GM18511 (cell line): Measurements from ENCODE around the gene GALNT17.
"Not testable (repeated sequence)": the region's sequence is repeated elsewhere in the genome, so short reads cannot be mapped to it uniquely, and the experiment has no call there.

ENCODE experiments used
- ATAC-seq: cut with Tn5 transposase; IDR thresholded peaks from one replicate; pipeline ENCODE4 v1.9.1; 2021; ENCODE audit warnings: mild to moderate bottlenecking, moderate library complexity; ENCODE audit not compliant: unreplicated experiment

The GALNT17 gene

DNA sequence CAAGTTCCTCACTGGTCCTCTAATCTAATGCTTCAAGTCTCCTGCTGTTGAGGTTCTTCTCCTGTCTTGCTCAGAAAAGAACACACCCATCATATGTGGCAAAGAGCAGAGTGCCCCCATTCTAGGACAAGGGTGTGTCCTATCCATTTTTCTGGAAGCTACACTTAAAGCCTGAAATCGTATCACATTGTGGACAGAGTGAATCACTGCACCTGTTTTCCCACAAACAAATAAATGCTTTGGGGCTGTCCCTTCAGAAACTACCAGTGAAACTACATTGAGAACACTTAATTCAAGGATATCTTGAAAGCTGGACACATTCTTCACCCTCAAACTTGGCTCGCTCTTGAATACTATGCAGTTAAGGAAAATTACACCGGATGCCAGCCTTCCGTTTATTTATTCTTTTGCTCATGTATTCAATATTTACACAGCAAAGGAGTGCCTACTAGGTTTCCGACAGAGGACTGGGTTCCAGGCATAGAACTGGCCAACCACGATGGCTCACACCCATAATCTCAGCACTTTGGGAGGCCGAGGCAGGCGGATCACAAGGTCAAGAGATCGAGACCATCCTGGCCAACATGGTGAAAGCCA is 473.0 kb downstream of the GALNT17 start:
- ATAC-seq, result no peak

DNA sequence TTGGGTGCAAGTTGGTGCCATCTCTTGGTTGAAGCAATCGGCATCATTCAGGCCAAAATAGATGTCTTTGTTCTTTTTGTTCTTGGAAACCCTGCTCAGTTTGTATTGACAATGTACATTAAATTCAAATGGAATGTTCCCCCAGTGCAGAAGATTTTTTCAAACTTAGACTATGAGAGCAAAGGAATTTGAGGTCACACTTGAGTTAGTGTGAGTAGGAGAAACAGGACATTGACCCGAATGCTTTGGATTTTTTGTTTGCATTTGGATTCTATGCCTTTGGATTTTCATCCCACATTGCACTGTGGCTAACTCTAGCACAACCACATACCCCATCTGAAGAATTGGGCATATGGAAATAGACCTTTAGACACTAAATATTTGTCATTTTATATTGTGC is 480.0 kb downstream of the GALNT17 start:
- no peak for ATAC-seq

DNA sequence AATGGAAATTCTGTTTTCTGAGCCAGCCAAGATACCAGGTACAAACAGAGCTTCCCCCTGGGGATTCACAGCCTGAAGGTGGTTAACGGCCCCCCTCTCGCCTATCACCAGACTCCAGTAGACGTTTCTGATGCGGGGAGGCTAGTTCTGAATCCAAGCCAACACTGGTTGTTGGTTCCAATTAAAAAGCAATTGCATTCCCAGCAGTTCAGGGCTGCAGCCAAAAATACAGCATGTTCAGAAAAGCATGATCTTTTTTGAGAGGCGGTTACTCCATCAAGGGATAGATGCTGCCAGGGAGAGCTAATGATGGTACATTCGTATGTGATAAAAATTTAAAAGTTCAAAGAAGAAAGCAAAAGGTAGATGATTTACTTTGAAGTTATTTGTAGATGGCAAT is 481.0 kb downstream of the GALNT17 start:
- no peak for ATAC-seq

DNA sequence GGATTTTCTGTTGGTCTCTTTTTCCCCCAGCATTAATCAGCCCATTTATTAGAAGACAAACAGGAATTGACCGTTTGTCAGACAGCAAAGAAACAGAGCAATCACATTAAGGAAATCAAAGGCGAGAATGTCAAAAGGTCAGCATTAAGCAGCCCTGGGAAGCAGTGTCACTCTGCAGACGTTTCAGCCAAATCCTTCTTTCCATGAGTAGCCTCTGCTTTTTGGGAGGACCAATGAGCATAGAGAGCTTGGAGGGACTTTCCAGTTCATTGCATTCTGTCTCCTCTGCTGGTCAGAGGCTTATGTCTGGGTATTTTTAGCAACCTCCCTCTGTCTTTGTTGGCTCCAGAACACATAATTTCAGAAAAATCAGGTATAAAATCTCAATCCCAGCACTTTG is 481.4 kb downstream of the GALNT17 start:
- no peak for ATAC-seq

DNA sequence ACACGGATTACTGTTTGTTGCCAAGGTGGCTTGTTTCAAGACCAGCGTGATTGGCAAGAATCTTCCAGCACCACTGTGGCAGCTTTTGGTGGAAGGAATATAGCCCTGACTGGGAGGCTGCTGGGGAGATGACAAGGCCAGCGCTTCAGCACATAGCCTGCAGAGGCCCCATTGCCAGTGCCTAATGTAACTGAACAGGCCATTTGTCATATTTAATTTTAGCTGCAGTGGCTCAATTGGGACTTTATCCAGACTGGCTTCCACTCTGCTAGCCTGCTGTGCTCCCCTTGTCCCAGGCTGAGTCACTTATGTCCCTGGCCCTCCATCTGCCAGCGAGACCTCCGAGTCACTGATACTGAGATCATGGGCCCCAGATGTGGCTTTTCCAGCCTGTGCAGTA is 483.1 kb downstream of the GALNT17 start:
- no peak for ATAC-seq

DNA sequence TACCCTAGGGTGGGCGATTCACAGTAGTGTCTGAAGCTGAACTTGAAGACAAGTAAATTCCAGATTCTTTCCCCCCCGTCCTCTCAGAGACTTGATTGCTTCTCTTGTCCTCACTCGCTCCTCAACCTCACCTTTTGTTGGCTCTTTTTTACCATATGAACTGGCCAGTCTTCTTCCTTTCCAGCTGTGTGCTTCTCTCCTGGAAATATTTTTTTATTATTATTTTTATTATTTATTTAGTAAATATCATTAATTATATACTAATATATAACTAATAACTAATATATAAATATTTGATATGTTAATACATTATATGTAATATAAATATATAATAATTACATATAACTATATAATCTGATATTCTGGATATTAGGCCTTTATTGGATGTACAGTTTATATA is 484.3 kb downstream of the GALNT17 start:
- no peak for ATAC-seq

DNA sequence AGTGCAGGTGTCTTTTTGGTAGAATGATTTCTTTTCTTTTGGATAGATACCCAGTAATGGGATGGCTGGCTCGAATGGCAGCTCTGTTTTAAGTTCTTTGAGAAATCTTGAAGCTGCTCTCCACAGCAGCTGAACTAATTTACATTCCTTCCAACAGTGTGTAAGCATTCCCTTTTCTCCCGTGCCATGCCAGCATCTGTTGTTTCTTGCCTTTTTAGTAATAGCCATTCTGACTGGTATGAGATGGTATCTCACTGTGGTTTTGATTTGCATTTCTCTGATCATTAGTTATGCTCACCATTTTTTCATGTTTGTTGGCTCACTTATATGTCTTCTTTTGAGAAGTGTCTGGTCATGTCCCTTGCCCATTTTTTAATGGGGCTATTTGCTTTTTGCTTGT is 486.3 kb downstream of the GALNT17 start:
- ATAC-seq, result no peak

DNA sequence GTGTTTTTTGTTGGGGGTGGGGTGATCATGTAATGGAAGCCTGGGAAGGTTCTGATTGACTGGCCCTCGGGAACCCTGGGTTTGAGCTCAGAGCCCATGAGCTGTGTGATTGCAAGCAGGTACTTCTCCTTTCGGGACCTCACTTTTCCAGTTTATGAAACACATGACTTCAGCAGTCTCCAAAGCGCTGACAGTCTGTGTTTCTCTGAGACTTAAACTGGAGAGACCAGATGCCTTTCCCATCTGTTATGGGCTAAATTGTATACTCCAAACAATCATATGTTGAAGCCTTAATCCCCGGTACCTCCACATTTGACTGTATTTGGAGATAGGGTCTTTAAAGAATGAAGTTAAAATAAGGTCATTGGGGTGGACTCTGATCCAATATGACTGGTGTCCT is 493.6 kb downstream of the GALNT17 start:
- ATAC-seq, result no peak

DNA sequence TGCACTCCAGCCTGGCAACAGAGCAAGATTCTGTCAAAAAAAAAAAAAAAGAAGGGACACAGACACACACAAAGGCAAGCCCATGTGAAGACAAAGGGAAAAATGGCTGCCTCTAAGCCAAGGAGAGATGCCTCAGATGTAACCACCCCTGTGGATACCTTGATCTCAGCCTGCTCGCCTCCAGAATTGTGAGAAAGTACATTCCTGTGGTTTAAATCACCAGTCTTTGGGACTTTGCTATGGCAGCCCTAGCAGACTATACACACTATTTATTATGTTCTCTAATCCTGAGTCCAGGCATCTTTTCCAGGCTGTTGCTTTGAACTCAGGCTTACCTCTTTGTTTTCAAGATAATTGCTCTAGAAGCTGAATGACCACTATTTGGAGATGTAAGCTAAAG is 494.3 kb downstream of the GALNT17 start:
- ATAC-seq, result no peak

DNA sequence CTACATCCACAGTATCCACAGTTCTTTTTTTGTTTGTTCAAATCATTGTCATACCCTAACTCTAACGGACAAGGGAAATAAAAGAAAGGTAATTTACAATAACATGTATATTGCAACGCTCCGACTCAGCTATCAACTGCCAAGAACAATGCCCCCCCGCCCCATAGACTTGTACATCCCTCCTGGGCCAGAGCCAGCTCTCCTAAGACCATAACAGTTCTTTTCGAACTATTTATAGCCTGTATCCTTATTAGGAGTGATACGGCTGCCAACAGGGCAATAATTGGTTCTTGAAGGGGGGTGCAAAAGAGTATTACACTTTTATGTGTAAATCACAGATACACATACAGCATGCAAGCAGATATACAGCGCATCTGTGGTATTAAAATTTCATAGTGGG is 495.7 kb downstream of the GALNT17 start:
- ATAC-seq, result no peak

DNA sequence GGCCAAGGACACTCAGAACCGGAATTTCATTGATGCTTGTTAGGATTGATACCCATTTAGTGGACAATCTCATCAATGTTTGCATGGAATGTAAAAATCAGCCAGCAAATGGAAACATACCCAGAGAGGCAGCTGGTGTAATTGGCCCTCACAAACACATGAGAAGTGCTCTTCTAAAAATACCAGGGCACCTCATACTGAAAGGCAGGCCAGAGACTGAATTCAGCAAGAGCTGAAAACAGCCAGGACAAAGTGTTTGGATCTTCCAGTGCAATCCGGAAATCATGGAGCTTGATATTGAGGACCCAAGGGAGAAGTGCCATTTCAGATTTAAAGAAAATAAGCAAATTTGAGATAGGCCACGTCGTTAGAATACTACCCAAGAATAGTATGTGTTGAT is 498.6 kb downstream of the GALNT17 start:
- ATAC-seq, result no peak

DNA sequence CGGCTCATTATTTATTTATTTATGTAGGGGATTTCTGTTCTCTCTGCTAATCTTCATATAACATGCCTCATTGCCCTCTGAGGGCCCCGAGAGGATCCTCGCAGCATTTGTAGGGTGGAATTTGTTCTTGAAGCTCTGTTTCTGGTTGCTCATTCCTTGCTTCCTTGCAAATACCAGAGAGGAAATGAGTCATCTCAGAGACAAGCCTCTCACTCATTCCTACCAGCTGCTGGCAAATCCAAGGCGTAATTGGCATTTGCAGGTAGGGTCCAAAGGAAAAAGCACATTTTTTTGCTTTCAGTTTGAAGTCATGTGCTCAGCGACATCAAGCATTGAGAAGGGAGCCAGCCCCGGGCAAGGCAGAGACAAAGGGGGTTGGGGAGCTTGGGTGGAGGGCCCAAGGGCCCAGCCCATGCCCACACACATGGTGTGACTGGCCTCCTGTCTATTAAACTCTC is 501.6 kb downstream of the GALNT17 start:
- ATAC-seq, result no peak

DNA sequence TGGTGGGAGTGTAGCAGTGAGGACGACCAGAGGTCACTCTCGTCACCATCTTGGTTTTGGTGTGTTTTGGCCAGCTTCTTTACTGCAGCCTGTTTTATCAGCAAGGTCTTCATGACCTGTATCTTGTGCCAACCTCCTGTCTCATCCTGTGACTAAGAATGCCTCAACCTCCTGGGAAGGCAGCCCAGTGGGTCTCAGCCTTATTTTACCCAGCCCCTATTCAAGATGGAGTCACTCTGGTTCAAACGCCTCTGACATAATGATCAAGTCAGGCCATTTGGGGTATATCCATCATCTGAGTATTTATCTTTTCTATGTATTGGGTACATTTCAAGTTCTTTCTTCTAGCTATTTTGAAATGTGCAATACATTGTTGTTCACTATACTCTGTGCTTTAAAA is 503.9 kb downstream of the GALNT17 start:
- ATAC-seq, result not testable (repeated sequence)

DNA sequence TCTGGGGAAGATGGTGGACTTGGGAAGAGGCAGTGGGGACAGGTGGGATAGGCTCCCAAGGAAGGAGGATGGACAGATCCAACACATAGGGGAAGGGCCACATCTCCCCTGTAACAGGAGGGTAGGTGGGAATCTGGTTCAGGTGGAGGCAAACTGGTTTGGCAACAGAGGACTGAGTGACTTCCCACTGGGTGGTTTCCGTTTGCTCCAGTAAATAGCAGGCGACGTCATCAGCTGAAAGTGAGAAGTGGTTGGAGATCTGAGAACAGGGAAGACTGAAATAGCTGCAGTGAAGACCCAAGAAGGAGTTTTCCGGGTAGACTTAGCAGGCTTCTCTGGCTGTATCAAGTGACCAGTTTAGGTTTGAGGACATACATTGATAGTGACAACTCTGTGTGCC is 504.4 kb downstream of the GALNT17 start:
- no peak for ATAC-seq

DNA sequence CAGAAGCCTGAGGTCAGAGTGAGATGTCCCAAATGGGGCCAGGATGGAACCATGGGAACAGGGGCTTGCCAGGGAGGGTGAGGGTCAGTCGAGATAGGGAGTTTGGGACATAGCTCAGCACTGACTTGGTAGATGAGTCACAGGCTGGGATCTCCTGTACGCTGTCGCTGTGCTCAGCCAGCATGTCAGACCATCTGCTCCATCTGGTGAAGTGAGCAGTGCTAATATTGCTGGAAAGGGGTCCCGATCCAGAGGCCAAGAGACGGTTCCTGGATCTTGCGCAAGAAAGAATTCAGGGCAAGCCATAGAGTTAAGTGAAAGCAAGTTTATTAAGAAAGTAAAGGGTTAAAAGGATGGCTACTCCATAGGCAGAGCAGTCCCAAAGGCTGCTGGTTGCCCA is 505.6 kb downstream of the GALNT17 start:
- ATAC-seq, result no peak

DNA sequence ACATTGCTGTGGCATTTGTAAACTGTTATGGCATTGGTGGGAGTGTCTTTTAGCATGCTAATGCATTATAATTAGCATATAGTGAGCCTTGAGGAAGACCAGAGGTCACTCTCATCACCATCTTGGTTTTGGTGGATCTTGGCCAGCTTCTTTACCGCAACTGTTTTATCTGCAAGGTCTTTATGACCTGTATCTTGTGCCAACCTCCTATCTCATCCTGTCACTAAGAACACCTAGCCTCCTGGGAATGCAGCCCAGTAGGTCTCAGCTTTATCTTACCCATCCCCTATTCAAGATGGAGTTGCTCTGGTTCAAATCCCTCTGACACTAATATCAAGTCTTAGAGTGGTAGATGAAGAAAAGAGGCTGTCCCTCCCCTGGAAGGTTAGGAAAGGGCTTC is 506.2 kb downstream of the GALNT17 start:
- ATAC-seq, result no peak

DNA sequence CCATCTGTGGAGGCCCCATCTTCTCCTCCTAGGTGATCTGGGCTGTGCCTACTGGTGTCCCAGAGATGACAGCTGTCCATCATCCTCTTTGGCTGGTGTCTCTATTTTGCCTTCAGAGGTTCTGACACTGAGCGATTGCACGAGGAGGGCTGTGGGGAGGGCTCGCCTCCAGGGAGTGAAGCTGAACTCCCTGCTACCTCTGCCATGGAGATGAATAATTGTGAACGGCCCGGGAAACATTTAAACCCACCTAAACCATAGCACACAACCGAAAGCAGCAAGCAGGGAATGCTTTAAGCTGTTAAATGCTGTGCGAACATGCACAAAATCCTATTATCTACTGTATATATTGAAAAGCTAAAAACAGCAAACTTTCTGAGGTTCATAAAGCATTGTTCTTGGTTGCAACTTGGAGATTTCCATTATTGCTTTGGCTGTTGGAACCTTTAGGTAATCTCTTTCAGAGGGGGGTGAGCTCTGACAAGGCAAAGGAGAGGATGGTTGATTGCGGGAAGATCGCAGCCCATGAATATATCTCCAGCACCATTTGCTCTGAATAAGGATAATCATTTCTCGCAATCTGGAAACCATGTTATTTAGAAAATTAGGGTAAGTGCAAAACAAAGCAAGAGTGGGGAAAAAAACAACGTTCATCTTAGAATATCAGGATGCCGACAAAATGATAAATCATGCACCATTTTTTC is 507.6 kb downstream of the GALNT17 start:
- no peak for ATAC-seq

DNA sequence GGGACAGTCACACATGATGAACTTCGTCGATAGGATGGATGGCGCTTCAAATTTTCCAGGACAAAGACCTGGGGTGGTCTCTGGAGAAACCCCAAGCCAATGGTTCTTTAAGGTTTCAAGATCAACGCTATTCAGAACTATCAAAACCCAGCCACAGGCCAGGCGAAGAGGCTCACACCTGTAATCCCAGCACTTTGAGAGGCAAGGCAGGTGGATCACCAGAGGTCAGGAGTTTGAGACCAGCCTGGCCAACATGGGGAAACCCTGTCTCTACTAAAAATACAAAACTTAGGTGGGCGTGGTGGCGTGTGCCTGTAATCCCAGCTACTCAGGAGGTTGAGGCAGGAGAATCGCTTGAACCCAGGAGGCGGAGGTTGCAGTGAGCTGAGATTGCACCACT is 511.1 kb downstream of the GALNT17 start:
- ATAC-seq, result not testable (repeated sequence)

DNA sequence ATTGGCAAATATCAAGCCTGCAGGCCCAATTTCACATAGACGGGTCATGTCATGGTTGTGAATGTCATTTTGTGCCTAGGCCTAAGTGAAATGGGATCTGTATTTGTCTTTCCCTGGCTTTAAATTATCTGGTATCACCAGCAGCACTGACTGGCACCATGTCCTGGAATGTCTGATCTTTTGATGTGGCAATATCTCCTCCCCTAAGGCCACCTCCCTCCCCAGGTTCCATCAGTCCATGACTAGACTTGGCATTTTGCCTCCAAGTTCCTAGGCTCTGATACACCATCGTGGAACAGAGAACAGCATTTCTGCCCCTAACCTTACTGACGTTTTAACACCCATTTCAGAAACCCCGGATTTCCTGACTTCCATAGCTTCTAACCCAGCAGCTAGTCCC is 513.9 kb downstream of the GALNT17 start:
- ATAC-seq, result no peak

DNA sequence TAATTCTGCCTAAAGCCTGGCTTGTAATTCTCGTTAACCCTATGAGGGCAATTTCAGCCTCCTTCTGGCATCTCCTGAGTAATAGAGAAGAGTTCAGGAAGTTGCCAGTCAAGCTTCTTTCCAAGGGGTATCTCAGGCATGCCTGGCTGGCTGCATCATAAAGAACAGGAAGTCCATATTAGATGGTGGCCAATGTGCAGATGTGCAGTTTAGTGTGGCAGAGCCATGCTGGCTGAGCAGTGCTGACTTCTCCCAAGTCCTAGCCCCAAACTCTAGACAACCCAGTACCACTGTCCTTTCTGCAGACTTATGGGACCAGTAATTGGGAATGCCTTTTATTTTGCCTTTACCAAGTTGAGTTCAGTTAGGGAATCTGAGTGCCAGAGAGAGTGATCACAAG is 517.9 kb downstream of the GALNT17 start:
- ATAC-seq, result no peak

DNA sequence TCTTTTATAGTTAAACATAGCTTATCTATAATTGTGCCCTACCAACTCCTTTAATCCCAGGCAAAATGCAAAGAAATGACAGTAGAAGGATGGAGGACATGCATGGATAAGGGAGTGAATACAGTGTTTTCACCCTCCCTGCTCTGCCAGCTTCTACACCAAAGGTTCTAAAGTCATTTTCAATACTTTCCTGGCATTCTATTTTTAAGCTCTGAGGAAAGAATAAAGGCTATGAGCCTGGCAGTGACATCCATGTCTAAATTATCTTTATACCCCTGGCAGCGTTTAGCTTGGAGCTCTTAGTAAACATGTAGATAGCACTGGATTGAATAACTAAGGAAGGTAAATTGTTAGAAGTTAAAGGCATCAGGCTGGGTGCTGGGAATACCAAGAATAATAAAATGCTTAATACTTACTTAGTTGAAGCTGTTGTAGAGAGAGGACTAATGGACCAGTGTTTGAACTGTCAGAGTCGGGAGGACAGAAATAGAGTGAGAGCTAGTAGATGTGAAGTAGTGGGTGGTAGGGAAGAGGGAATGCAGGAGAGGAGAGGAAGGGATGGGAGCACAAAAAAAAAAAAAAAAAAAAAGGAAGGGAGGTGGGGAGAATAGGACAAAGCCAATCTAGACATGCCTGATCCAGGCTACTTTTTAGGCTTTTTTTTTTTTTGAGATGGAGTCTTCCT is 518.9 kb downstream of the GALNT17 start:
- no peak for ATAC-seq

DNA sequence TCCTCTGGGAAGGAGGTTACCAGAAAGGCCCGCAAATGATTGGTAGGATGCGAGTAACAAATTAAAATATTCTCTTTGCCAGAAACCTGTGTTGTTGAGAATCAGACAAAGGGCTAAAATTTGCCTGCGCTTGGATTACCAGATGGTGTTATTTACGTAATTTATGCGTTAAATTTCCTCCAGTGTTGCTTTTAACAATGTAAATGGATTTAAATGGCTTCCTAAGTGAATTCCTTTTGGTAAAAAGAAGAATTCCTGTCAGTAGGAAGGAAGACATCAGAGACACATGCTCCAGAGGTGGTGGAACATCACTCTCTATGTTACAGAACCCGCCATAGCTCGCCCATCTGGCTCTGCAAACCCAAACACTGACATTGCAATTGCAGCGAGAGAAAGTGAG is 520.6 kb downstream of the GALNT17 start:
- ATAC-seq, result no peak
